GM23248 (cell line): ENCODE measurements around the gene OR4K14.

Experiments used
- EZH2 ChIP-seq: fragments of 200-600 bp; sonication (generic); IDR thresholded peaks from 2 replicates; pipeline ENCODE4 v1.6.1; 2018; ENCODE audit warnings: antibody characterized with exemption, mild to moderate bottlenecking; ENCODE audit not compliant: insufficient read depth, poor library complexity, severe bottlenecking
- EZH2phosphoT487 ChIP-seq: fragments of 200-600 bp; sonication (generic); IDR thresholded peaks from 2 replicates; pipeline ENCODE4 v1.6.1; 2018; ENCODE audit warnings: antibody characterized with exemption, moderate library complexity, mild to moderate bottlenecking, low read depth; ENCODE audit not compliant: insufficient read depth

GRCh38 chr14:19975291-19975690 lies 43.8 kb downstream of the OR4K14 start, which contains the start of gene OR4K15:
- no peak for TF ChIP-seq EZH2
- TF ChIP-seq EZH2phosphoT487: no peak
